Hippocampal formation (tissue), 2 donors: ENCODE data around the gene PDIA2.
"Not testable (repeated sequence)": the region's sequence is repeated elsewhere in the genome, so short reads cannot be mapped to it uniquely, and the experiment has no call there.

Experiments
- DNase-seq, 2 donors: peaks; one replicate each; lab custom pipeline; 2025; lab: John Stamatoyannopoulos, UW

PDIA2 gene

GRCh38 chr16:263944-264343, 19.0 kb upstream of the PDIA2 start:
- DNase-seq, result no peak

GRCh38 chr16:264440-264951, 18.5 kb upstream of the PDIA2 start:
- DNase-seq, result no peak

- DNase-seq, result no peak
Measured at GRCh38 chr16:265002-265529, 17.9 kb upstream of the PDIA2 start.

GRCh38 chr16:265711-266110, 17.3 kb upstream of the PDIA2 start:
- no peak for DNase-seq

GRCh38 chr16:266258-267164, 16.5 kb upstream of the PDIA2 start:
- DNase-seq, result no peak

- not testable (repeated sequence) for DNase-seq
Measured at GRCh38 chr16:267562-267961, 15.4 kb upstream of the PDIA2 start.

GRCh38 chr16:268141-269053, 14.6 kb upstream of the PDIA2 start:
- DNase-seq, result no peak

GRCh38 chr16:269061-269796, 13.7 kb upstream of the PDIA2 start:
- DNase-seq, result no peak

- no peak for DNase-seq
Measured at GRCh38 chr16:270381-271255, 12.3 kb upstream of the PDIA2 start.

GRCh38 chr16:272633-273546, 10.1 kb upstream of the PDIA2 start:
- no peak for DNase-seq

GRCh38 chr16:273547-274421, 9.2 kb upstream of the PDIA2 start:
- no peak for DNase-seq

- no peak for DNase-seq
Measured at GRCh38 chr16:275041-275641, 7.8 kb upstream of the PDIA2 start.

- no peak for DNase-seq
Measured at GRCh38 chr16:275786-276232, 7.2 kb upstream of the PDIA2 start, which contains the start of gene RGS11. Gene RGS11, minus strand, starts transcription at chr16:275944. Its CDS starts 33 bp downstream, at chr16:275911.

GRCh38 chr16:276426-277077, 6.4 kb upstream of the PDIA2 start:
- no peak for DNase-seq

GRCh38 chr16:278863-279366, 4.0 kb upstream of the PDIA2 start:
- DNase-seq, result no peak

GRCh38 chr16:279531-279930, 3.4 kb upstream of the PDIA2 start:
- no peak for DNase-seq

GRCh38 chr16:280005-280460, 2.9 kb upstream of the PDIA2 start:
- DNase-seq, result no peak
